ENCODE results near the gene C11orf21.

C11orf21 gene

DNA sequence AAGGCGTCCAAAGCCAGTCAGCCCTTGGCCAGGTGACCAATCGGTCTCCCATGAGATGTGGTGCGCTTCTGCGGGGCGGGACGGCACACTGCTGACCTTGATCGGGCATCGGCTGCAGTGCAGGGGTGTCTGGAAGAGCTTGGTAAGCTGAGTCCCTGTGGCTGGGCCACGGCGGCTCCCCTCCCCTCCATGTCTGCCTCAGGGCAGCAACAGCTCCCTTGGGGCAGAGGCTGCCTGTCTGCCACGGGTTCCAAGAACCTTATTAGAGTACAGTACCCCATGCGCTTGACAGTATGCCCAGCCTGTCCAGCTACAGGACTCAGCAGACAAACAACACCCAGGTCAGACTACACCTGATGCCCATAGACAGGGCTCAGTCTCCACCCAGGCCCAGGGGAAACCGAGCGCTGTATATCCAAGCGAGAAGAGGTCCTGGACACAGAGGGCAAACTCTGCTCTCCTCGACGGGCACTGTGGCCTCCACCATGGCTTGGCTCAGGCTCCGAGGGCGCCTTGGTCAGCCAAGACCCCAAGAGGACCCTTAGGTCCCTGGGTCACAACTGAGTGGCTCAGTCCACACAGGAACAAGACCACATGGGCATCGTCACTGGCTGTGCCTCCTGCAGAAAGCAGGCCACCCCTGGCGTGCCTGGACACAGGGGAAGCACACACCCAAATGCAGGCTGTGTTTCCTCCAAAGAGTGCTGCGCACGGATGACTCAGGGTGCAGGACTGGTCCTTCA lies 19.0 kb upstream of the C11orf21 start:
- no peak for DNase-seq (ENCODE audit: low read depth in 2 of 2)

DNA sequence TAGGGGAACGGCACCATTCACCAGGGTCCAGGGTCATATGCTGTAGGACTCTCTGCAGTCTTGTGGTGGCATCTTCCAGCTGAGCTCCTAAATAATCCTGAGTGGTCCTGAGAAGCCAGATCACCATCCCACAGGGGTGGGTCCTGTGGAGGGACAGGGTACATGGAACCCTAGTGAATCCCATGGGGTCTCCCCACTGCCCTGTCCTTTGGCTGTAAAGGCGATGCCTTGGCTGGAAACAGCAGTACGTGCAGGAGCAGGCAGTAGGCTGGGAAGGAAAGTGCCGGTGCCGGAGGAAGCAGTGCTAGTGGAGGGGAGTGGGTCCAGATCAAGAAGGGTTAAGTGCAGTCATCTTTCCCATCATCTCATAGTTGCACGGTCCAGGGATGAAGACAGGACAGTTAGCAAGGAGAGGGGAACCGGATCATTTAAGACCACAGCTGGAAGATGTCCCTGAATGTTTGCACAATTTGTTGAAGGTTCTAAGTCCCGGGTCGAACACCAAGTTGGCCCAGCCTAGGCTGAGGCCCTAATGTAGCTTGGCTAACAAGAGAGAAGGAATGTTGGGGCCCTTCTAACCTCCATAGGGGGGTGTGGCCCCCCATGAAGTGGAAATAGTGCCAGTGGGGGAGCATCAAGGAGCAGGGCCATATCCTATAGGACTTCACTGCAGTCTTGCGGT lies 18.2 kb upstream of the C11orf21 start:
- no peak for DNase-seq (ENCODE audit: low read depth in 2 of 2)

DNA sequence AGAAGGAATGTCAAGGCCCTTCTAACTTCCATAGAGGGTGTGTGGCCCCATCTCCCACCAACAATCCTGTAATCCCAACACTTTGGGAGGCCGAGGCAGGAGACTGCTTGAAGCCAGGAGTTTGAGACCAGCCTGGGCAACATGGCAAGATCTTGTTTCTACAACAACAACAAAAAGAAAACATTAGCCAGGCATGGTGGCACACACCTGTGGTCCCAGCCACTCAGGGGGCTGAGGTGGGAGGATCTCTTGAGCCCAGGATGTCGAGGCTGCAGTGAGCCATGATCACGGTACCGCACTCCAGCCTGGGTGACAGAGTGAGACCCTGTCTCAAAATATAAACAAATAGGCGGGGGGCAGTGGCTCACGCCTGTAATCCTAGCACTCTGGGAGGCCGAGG lies 17.0 kb upstream of the C11orf21 start:
- DNase-seq (ENCODE audit: low read depth in 2 of 2): no peak

DNA sequence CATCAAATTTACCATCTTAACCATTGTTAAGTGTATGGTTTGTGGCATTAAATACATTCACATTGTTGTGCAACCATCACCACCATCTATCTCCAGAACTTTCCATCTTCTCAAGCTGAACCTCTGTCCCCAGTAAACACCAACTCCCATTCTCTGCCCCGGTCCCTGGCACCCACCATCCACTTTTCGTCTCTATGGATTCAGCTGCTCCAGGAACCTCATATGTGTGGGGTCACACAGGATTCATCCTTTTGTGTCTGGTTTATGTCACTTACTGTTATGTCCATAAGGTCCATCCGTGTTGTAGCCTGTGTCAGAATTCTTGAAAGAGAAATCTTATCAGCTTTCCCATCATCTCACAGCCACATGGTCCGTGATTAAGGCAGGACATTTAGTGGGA lies 16.4 kb upstream of the C11orf21 start:
- no peak for DNase-seq (ENCODE audit: low read depth in 2 of 2)

DNA sequence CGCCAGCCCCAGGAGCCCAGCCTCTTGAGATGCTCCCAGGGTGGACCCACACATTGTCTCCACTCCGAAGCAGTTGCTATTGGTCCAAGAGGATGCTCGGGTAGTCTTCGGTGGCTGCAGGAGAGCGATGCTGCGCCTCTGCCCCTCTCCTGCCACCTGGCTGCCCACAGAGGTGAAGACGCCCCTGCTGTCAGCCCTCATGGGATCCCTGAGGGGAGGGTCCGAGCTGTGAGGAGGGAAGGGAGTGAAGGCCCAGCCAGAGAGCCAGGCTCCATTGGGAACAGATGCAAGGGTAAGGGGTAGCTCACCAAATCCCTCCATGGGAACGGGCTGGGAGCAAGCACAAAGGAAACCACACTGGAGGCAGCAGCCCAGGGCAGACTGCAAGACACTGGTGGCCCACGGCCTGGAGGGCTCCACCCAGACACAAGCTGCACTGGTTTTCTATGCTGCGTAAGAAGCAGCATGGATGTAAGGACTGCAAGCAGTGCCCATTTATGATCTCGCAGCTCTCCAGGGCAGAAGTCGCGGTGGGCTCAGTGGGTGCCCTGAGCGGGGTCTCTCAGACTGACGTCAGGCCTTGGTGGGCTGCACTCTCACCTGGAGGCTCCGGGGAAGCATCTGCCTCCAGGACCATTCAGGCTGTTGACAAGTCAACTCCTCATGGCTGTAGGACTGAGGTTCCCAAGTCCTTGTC lies 15.8 kb upstream of the C11orf21 start:
- DNase-seq (ENCODE audit: low read depth in 2 of 2): no peak

GRCh38 chr11:2316963-2317244 lies 15.2 kb upstream of the C11orf21 start:
- DNase-seq (ENCODE audit: low read depth in 2 of 2): no peak

DNA sequence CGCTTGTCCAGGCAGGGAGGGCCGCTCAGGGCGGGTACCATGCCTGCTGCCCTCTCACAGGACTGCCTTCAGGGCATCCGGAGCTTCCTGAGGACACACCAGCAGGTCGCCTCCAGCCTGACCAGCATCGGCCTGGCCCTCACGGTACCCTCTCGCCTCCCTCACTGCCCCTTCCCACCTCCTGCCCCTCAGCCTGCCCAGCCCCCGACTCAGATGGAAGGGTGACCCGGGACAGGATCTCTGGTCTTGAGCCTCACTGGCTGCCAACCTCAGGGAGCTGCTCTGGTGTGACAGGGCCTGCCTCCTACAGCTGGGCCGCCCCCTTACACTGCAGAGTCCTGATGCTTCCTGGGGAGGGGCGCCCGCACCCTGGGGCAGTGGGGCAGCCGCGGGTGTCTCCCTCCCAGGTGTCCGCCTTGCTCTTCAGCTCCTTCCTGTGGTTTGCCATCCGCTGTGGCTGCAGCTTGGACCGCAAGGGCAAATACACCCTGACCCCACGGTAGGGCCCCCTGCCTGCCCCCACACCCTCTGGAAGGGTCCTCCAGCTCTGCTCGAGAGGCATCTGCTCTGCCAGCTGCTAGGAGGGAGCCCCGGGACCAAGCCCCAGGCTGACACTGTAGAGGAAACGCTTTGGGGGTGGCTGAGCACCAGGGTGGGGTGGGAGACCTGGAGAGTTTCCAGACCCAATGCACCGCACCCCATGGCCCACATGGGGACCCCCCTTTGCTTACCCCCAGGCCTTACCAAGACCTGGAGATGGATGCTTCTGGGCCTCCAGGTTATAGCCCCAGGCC lies 14.6 kb upstream of the C11orf21 start:
- DNase-seq (ENCODE audit: low read depth in 2 of 2): no peak

GRCh38 chr11:2315395-2316168 lies 13.9 kb upstream of the C11orf21 start:
- no peak for DNase-seq (ENCODE audit: low read depth in 2 of 2)

DNA sequence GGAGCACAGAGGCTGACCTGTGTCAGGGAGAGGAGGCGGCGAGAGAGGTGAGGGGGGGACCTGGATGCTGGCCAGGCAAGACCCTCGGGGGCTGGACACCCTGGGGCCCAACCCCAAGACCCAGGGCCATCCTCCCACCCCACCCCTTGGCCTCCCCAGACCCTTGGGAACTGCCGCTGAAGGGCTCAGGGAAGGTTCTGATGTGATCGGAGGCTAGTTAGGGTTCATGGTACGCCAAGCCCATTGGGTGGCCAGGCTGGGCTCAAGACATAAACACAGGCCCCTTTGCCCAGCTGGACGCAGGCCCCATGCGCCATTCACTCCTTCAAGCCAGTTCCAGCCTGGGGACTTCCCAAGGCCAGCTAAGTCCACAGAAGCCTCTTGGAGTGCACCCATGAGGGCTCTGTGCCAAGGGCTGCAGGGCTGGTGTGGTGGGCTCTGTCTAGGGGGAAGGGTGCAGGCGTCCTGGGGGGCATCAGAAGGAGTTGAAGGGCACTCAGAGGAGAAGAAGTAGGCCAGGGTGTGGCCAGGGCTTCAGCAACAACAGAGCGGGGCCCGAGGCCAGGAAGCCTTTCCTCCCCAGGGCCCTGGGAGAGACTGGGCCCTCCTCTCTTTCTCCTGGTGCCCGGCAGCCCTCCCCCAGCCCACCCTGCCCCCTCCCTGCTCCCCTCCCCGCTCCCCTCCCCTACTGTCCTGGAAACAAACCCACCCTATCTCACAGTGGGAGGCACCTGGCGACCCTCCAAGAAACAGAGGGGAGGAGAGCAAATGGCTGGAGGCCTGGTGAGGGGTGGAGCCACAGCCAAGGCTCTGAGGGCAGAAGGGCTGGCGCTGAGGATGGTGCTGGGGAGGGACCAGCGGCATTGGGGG lies 13.0 kb upstream of the C11orf21 start:
- no peak for DNase-seq (ENCODE audit: low read depth in 2 of 2)

- DNase-seq (ENCODE audit: low read depth in 2 of 2): no peak
Measured at GRCh38 chr11:2314136-2314524, 12.4 kb upstream of the C11orf21 start.

DNA sequence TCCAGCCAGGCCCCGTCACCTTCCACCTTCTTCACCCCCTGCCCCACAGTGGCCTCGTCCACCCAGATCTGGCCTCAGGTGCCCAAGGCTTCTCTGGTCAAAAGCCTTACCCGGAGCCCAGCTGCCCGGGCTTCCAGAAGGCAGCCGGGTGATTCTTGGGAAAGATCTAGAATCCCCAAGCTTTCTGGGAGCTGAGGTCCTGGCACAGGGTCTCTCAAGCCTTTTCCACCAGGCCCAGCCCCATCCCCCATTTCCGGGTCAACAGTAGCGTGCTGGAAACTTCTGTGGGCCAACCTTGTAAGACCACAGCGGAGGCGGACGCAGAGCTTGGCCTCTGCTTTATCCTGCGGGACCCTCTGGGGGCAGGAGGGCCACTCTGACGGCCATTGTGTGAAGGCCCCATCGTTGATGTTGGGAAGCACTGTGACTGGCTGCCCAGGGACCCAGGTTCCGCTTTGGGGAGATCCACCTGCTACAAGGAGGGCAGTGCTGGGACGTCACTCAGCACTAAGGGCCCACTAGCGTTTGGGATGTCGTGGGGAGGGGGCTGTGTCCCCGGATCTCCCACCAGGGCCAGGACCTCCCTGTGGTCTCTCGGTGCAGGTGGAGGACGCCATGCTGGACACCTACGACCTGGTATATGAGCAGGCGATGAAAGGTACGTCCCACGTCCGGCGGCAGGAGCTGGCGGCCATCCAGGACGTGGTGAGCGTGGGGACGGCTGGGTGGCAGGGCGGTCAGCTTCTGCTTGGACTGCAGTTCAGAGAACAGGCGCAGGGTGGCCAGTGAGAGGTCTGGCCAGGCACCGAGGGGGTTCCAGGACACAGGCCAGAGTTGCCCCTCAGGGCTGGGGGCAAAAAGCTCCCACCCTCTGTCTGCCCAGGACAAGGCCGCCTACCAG lies 11.6 kb upstream of the C11orf21 start:
- DNase-seq (ENCODE audit: low read depth in 2 of 2): no peak

DNA sequence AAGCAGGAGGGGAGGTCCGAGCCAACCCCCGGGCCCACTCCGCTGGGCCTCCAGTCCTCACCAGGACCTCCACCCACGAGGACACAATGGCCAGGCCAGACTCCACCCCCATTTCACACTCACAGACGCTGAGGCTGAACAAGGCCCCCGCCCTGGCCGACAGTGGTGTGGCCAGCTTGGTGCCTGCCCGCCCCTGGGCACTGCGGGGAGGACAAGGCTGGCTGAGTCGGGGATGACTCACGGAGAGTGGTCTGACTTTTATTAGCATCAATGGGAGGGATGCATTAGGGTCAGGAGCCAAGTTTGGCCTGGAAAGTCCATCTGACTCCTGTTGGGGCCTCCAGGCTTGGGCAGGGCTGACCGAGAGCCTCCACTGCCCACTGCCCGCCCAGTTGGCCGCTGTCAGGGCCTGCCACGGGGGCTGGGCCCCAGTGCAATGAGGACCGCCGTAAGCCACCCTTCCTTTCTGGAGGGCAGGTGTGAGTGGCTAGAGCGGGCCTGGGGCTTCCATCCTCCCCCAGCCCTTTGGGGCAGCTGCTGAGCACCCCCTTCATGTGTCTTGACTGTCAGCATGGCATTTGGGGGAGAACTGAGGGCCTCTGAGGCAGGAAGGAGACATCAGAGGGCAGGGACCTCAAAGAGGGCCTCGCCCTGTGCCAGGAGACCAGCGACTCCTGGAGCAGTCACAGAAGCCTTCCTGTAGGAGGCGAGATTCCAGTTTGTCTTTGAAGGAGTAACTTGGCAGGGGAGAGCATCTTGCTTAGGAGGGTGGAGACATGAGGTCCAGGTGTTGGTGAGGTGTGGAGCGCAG lies 10.7 kb upstream of the C11orf21 start:
- no peak for DNase-seq (ENCODE audit: low read depth in 2 of 2)

DNA sequence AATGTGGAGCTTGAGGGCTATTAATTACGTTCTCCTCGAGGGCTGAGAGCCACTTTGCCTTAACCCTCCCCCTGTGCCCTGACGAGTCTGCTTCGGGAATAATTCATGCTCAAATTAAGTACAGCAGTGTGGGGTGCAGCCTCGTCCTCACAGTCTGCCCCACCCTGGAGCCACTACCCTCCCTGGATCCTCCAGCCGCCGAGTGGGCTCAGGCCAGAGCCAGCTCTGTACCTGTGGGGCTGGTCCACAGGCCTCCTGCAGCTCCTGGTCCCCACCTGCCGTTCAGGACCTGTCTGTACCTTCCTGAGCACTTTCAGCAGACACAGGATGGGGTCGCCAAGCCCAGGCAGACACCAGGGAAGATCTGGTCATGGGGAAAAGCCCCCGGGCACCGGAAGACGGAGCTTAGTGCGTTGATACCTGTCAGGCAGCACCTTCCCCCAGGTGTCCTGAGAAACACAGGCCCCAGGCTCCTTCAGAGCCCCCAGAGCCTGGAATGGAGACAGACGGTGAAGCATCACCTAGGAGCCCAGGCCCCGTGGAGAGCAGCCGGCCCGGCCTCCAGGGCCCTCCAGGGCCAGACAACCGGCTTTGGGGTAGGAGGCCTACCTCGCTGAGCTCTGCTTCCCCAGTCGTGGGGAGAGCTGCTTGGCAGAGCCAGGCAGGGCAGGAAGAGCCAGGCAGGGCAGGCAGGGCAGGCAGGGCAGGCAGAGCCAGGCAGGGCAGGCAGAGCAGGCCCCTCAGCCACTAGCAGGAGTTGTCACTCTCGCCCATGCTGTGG lies 9.8 kb upstream of the C11orf21 start:
- no peak for DNase-seq (ENCODE audit: low read depth in 2 of 2)

DNA sequence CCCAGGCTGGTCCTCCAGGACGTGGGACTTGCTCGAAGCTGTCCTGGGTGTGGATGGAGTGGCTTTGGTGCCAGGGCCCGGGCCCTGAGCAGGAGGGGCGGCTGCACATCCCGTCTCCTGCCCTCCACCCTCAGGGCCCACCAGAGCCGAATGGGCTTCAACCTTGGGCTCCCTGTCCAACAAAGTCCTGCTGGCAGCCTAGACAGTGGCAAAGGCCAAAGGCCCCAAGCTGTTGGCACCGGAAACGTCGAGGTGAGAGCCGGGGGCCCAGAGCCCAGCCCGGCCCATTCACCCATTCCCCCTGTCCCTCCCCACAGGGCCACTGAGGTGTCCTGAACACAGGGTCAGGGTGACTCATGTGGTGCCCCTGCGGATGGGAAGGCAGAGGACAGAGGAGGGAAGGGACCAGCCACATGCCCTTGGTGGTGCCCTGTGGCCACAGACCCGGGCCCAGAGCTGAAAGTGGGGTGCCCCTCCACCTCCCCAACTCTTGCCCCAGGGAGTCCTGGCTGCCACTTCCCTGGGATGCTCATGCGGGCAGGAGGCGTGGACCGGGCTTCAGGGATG lies 9.2 kb upstream of the C11orf21 start:
- no peak for DNase-seq (ENCODE audit: low read depth in 2 of 2)

GRCh38 chr11:2310073-2310785 lies 8.5 kb upstream of the C11orf21 start:
- no peak for DNase-seq (ENCODE audit: low read depth in 2 of 2)

GRCh38 chr11:2309251-2310072 lies 7.7 kb upstream of the C11orf21 start:
- DNase-seq (ENCODE audit: low read depth in 2 of 2): no peak

Measured in stimulated activated CD4-positive, alpha-beta T cell treated with anti-CD3 and anti-CD28 coated beads, Interleukin-12 subunit alpha, Interleukin-12 subunit beta, amount 100 ng/mL, for 24 hours (primary cell).